ENCODE data around the gene CRISP3. TPM values are rescaled to one million over a fixed set of nuclear protein-coding genes. Genes with fewer than 3 reads are reported as not detected.

The CRISP3 gene
- total and polyA plus RNA-seq, 2 of the 8 experiments (the other 6 are each of a cell fraction or from before 2014, with no cell fraction given) = not detected

- Histone ChIP-seq H3K9me3 (ENCODE audit: insufficient read depth in 2 of 2, low read depth in 1 of 2, low read length in 1 of 2) (no peaks in the 10 kb centered on the region; a peak in 2 of 4 replicates), H2BK20ac (ENCODE audit: low read length) (no peak overlapping the region), H2BK15ac (ENCODE audit: low read length) (no peak overlapping the region), H3K4me2 (ENCODE audit: insufficient read depth in 1 of 2, low read depth in 2 of 2, low read length in 2 of 2) (no peak overlapping the region), H3K79me2 (ENCODE audit: control insufficient read depth in 1 of 2, insufficient read depth in 2 of 2, low read length in 2 of 2) (no peaks in the 10 kb centered on the region), H3K4me1 (replicated peaks in 1 of 4; ENCODE audit: control insufficient read depth in 3 of 4, insufficient read depth in 4 of 4, low read length in 3 of 4) (no peaks in the 10 kb centered on the region), H3K14ac (ENCODE audit: insufficient read length) (no peak overlapping the region), H3K23me2 (ENCODE audit: low read depth, low read length) (no peaks in the 10 kb centered on the region), H4K91ac (replicated peaks; ENCODE audit: insufficient read length, low read length) (no peak overlapping the region), H3K79me1 (ENCODE audit: low read depth, low read length) (no peaks in the 10 kb centered on the region), H3K4ac (replicated peaks; ENCODE audit: insufficient read length, low read depth, low read length) (no peak overlapping the region), H3K27me3 (replicated peaks in 1 of 4; ENCODE audit: control insufficient read depth in 3 of 4, extremely low read depth in 1 of 4, insufficient read depth in 3 of 4, low read length in 3 of 4) (no peaks in the 10 kb centered on the region), H3K4me3 (ENCODE audit: extremely low read depth in 1 of 4, insufficient read depth in 2 of 4, low read depth in 3 of 4, low read length in 4 of 4) (no peak overlapping the region), H2AK5ac (ENCODE audit: low read depth, low read length) (no peak overlapping the region), H2AFZ (ENCODE audit: low read length) (no peak overlapping the region), H3K18ac (ENCODE audit: extremely low read depth, low read length) (no peak overlapping the region), H2BK12ac (ENCODE audit: low read depth, low read length) (no peak overlapping the region), H3K9ac (replicated peaks in 1 of 4; ENCODE audit: extremely low read depth in 1 of 4, low read depth in 3 of 4, low read length in 3 of 4) (no peak overlapping the region), H2BK120ac (replicated peaks; ENCODE audit: low read depth, low read length) (no peak overlapping the region), H4K8ac (ENCODE audit: extremely low read depth, insufficient read depth, low read length) (no peak overlapping the region), H3K56ac (replicated peaks; ENCODE audit: insufficient read length, low read depth, low read length) (no peak overlapping the region), H3K36me3 (ENCODE audit: control insufficient read depth in 2 of 4, insufficient read depth in 4 of 4, low read length in 3 of 4) (no peaks in the 10 kb centered on the region), H4K5ac (ENCODE audit: insufficient read length, low read depth, low read length) (no peak overlapping the region), H3K27ac (ENCODE audit: low read depth, low read length) (no peak overlapping the region), H3K23ac (ENCODE audit: insufficient read length) (no peak overlapping the region), H4K20me1 (replicated peaks in 1 of 2; ENCODE audit: control insufficient read depth in 1 of 2, insufficient read depth in 2 of 2, low read length in 2 of 2) (no peaks in the 10 kb centered on the region), H2BK5ac (ENCODE audit: low read depth, low read length) (no peak overlapping the region)
- WGBS, 2 experiments (ENCODE audit: extremely low coverage in 1 of 2, insufficient coverage in 1 of 2, insufficient read length in 1 of 2, insufficient replicate concordance in 2 of 2, low coverage in 1 of 2, low lambda C conversion rate in 2 of 2, missing lambda C conversion rate in 1 of 2) = 79% methylated on average over 1 of the region's 1 CpG; no CpG with 5 or more reads in 1 of the 2 experiments
- no peak for TF ChIP-seq EGR1 (IDR thresholded peaks at IDR 0.05; ENCODE audit: borderline replicate concordance, low read depth, low read length)
- no peak for TF ChIP-seq SP2 (IDR thresholded peaks at IDR 0.05; ENCODE audit: low read length)
- no peak for TF ChIP-seq SRF (IDR thresholded peaks at IDR 0.05; ENCODE audit: low read depth, low read length)
- TF ChIP-seq FOSL1 (IDR thresholded peaks at IDR 0.05; ENCODE audit: insufficient read depth, low read depth, low read length) = no peak
- POLR2A ChIA-PET (ENCODE audit: partially characterized antibody) = no interaction called here
- CTCF ChIA-PET (ENCODE audit: partially characterized antibody) = interaction anchor here (0.9 kb wide), 1 partner anchor 157 kb away, joined by 4 read pairs; no protein-coding TSS in a partner anchor
- DNase-seq (ENCODE audit: low read depth in 1 of 2, low spot score in 2 of 2) (no peak), FAIRE-seq (no peak)
Measured at GRCh38 chr6:49693512-49693911, 50.7 kb downstream of the CRISP3 start.

Measured in H1 (cell line).